CD8-positive, alpha-beta memory T cell (primary cell): ENCODE measurements around the gene THOC1. TPM values are rescaled to one million over a fixed set of nuclear protein-coding genes. Genes with fewer than 3 reads are reported as not detected.
"Not testable (repeated sequence)": the region's sequence is repeated elsewhere in the genome, so short reads cannot be mapped to it uniquely, and the experiment has no call there.

Source experiments
- CTCF ChIA-PET: fragments of 350-600 bp; sonication (Branson Sonifier 250); formaldehyde crosslinking; loops from one replicate; lab custom pipeline; 2021; ENCODE audit warnings: antibody characterized with exemption; lab: Charles Lee
- POLR2A ChIA-PET: fragments of 350-600 bp; sonication (Branson Sonifier 250); formaldehyde crosslinking; loops from one replicate; lab custom pipeline; 2021; ENCODE audit warnings: antibody characterized with exemption; lab: Charles Lee
- DNase-seq, 5 donors: peaks; one replicate each; pipeline versions ENCODE4 v3.0.0 to v3.0.0-alpha.2; 2020 to 2022; ENCODE audit warnings: mixed read lengths in 1 of 5
- H3K27ac ChIP-seq: one replicate; pipeline ENCODE4 v1.7.0; 2013; ENCODE audit warnings: low read depth, mild to moderate bottlenecking, low read length, moderate library complexity
- H3K27me3 ChIP-seq: 2 replicates; pipeline ENCODE4 v1.7.0; 2013; ENCODE audit warnings: low read length, mild to moderate bottlenecking; ENCODE audit not compliant: insufficient read depth, poor library complexity, severe bottlenecking
- H3K36me3 ChIP-seq: 2 replicates; pipeline ENCODE4 v1.7.0; 2013; ENCODE audit warnings: mild to moderate bottlenecking, low read length, moderate library complexity; ENCODE audit not compliant: insufficient read depth
- H3K4me1 ChIP-seq: 2 replicates; pipeline ENCODE4 v1.7.0; 2013; ENCODE audit warnings: mild to moderate bottlenecking, low read length, moderate library complexity; ENCODE audit not compliant: insufficient read depth
- H3K4me3 ChIP-seq: 2 replicates; pipeline ENCODE4 v1.7.0; 2013; ENCODE audit warnings: mild to moderate bottlenecking, low read length
- H3K9me3 ChIP-seq: 2 replicates; pipeline ENCODE4 v1.7.0; 2013; ENCODE audit warnings: mild to moderate bottlenecking, low read length
- H3K27ac Mint-ChIP-seq, 8 donors: one replicate each; pipeline ENCODE4 v1.8.0; 2020 to 2021; ENCODE audit warnings: mixed read lengths in 8 of 8, mild to moderate bottlenecking in 6 of 8, inconsistent platforms in 3 of 8, moderate library complexity in 3 of 8
- H3K27me3 Mint-ChIP-seq, 2 donors: one replicate each; pipeline ENCODE4 v1.8.0; 2020 to 2021; ENCODE audit warnings: mixed read lengths in 2 of 2, mild to moderate bottlenecking in 1 of 2, moderate library complexity in 1 of 2
- H3K36me3 Mint-ChIP-seq, 3 donors: one replicate each; pipeline ENCODE4 v1.8.0; 2020 to 2021; ENCODE audit warnings: mixed read lengths in 3 of 3, inconsistent platforms in 1 of 3, mild to moderate bottlenecking in 1 of 3
- H3K4me1 Mint-ChIP-seq, 3 donors: one replicate each; pipeline ENCODE4 v1.8.0; 2020 to 2021; ENCODE audit warnings: mixed read lengths in 3 of 3, inconsistent platforms in 1 of 3, mild to moderate bottlenecking in 1 of 3
- H3K4me3 Mint-ChIP-seq, 7 donors: one replicate each; pipeline ENCODE4 v1.8.0; 2020 to 2021; ENCODE audit warnings: mixed read lengths in 7 of 7, mild to moderate bottlenecking in 6 of 7, moderate library complexity in 4 of 7, inconsistent platforms in 2 of 7
- H3K9me3 Mint-ChIP-seq, 5 donors: one replicate each; pipeline ENCODE4 v1.8.0; 2020 to 2022; ENCODE audit warnings: mixed read lengths in 5 of 5, mild to moderate bottlenecking in 3 of 5, moderate library complexity in 2 of 5, inconsistent platforms in 1 of 5
- polyA plus RNA-seq: library from polyadenylated mRNA; unstranded; fragments of 300-500 nt; fragmentation: Illumina TruSeq; gene quantifications from one replicate; pipeline ENCODE4 v1.2.3, GENCODE V29; 2021
- total RNA-seq, 2 experiments: library from RNA; stranded (reverse); gene quantifications; one replicate each; pipeline ENCODE4 v1.2.3, GENCODE V29; 2021

THOC1 gene
- 10 to 100 TPM; 51.8 to 54.6 TPM for total RNA-seq
- polyA plus RNA-seq, result 14.6 TPM

DNA sequence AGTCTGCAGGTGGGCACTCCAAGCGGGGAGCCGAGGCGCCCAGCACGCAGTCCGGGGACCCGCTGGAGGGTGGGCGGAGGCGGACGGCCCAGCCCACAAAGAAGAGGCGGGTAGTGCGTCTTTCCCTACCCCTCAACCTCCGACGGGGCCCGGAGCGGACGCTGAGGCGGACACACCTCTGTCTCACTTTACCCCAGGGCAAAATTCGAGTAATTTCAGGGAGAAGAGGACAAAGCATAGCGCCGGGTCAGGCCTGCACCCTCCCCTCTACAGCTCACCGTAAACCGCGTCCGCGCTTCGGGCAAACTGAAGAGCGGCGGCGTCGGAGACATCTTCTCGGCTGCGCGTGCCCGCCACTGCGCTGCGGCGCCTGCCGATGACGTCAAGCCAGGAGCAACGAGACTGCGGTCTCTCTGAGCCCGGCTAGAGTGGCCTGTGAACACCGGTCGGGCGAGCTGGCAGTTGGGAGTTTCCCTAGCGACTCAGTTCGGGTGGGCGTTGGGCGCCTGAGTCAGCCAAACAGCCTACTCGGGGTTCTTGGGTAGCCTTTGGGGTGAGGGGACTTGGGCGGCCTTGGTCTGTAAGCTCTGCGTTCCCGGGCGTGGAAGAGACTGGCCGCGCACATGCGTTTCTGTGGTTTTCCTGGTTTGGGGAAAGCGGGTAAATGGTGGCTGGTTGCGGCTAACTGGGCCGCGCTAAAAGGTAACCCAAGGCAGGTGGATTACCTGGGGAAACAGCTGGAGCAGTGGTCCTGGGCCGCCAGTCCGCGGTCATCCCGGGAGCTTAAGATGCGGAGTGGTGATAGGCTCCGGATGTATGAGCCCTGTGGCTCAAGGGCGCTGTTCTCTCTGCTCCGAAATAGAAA, at the start of gene THOC1:
Gene THOC1, minus strand, starts transcription at position 360 of the 865 bp plus-strand sequence. Its CDS starts 28 bp downstream, at position 332.
- Histone ChIP-seq H3K4me1 (peaks cover 24% of the 10 kb centered on the region), H3K27ac (peak within 1 kb of the TSS; percentile 99), H3K9me3 (no peaks in the 10 kb centered on the region), H3K36me3 (peaks cover 16% of the 10 kb centered on the region), H3K4me3 (peak within 1 kb of the TSS; percentile 98), H3K27me3 (no peaks in the 10 kb centered on the region)
- Mint-ChIP-seq H3K9me3 (no peaks in the 10 kb centered on the region), H3K4me1 (peaks cover 33 to 49% (median 38%) of the 10 kb centered on the region in 3 donors), H3K36me3 (peaks cover 4 to 35% (median 10%) of the 10 kb centered on the region in 3 donors), H3K27me3 (no peaks in the 10 kb centered on the region), H3K27ac (peak within 1 kb of the TSS; percentile 99 to 100 (median 100)), H3K4me3 (peak within 1 kb of the TSS; percentile 98 to 100 (median 100))
- CTCF ChIA-PET, result no interaction called here
- POLR2A ChIA-PET, result interaction anchor here (1.0 to 1.5 kb wide), 3 partner anchors 108 to 445 kb away, joined by 3 to 14 read pairs (median 4); partner anchors contain the start of genes ENOSF1 and USP14
- DNase-seq, result peak; percentile 89 to 96 (median 92)

DNA sequence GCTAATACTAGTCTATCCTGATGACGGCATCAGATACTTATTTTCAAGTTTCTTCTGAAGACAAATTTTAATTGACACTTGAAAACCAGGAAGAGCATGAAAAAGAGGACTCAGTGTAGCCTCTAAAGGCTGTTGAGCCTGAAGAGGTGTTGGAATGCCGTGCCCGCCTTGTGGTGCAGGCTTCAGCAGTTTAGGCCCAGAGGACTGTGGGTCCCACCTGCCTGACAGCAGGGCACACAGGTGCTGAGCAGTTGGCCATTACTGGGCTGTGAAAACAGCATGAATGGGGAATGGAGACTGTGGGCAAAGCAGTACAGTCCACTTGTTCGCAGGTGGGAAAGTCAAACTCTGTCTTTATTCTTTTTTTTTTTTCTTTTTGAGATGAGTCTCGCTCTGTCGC, 49.8 kb upstream of the THOC1 start:
- ChIA-PET POLR2A (no interaction called here), CTCF (no interaction called here)
- Mint-ChIP-seq H3K27me3 (peaks cover 3 to 6% of the 10 kb centered on the region in 2 donors), H3K9me3 (no peaks in the 10 kb centered on the region), H3K4me1 (peaks cover 6 to 8% (median 7%) of the 10 kb centered on the region in 3 donors), H3K4me3 (no peak overlapping the region), H3K27ac (no peak overlapping the region), H3K36me3 (no peaks in the 10 kb centered on the region)
- H3K36me3 ChIP-seq, result no peaks in the 10 kb centered on the region
- H3K9me3 ChIP-seq, result no peaks in the 10 kb centered on the region
- no peak overlapping the region for H3K4me3 ChIP-seq
- H3K27ac ChIP-seq, result no peak overlapping the region
- no peak for DNase-seq
- no peaks in the 10 kb centered on the region for H3K4me1 ChIP-seq
- H3K27me3 ChIP-seq, result no peaks in the 10 kb centered on the region

DNA sequence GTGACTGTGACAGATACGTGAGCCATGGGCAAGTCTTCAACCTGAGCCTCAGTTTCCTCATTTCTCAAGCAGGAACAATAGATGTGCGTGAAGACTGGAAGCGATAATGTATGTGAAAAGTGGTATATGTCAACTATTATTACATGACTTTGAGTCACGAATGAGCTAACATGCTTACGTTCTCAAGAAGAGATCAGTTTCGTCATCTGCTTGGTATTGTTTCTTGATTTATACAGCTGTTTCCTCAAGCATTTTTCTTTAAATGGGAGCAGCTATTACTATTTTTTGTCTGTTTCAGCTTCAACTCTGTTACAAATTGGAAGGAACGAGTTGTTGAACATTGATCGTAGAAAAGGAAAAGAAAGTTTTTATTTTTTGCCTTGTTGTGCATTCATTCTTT, 48.5 kb upstream of the THOC1 start:
- Mint-ChIP-seq H3K9me3 (no peaks in the 10 kb centered on the region), H3K36me3 (no peaks in the 10 kb centered on the region), H3K4me3 (no peak overlapping the region), H3K4me1 (no peaks in the 10 kb centered on the region), H3K27ac (no peak overlapping the region), H3K27me3 (peaks cover 1 to 6% of the 10 kb centered on the region in 2 donors)
- POLR2A ChIA-PET, result no interaction called here
- CTCF ChIA-PET, result no interaction called here
- H3K4me3 ChIP-seq, result no peak overlapping the region
- H3K27me3 ChIP-seq, result no peaks in the 10 kb centered on the region
- no peaks in the 10 kb centered on the region for H3K36me3 ChIP-seq
- no peak overlapping the region for H3K27ac ChIP-seq
- no peak for DNase-seq
- no peaks in the 10 kb centered on the region for H3K9me3 ChIP-seq
- H3K4me1 ChIP-seq, result no peaks in the 10 kb centered on the region

DNA sequence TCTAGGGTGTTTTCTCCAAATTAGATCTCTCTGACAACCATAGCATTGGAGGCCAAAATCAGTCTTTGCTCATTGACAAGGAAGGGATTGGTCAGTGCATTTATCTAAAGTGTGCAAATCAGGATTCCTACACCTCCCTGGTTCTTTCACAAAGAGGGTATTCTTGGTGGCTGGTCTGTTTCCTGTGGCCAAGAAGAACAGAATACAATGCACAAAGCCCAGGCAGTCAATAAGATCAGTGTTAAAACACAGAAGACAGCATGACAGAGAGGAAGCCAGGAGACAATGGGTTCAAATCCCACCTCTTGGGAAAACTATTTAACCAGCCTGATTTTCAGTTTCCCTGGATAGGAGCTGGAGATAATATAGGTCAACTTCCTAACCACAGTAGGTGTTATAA, 46.1 kb upstream of the THOC1 start:
- Histone ChIP-seq H3K4me1 (no peaks in the 10 kb centered on the region), H3K4me3 (no peak overlapping the region), H3K36me3 (no peaks in the 10 kb centered on the region), H3K27me3 (no peaks in the 10 kb centered on the region), H3K9me3 (no peaks in the 10 kb centered on the region), H3K27ac (no peak overlapping the region)
- ChIA-PET CTCF (no interaction called here), POLR2A (no interaction called here)
- Mint-ChIP-seq H3K36me3 (no peaks in the 10 kb centered on the region), H3K4me3 (no peak overlapping the region), H3K9me3 (no peaks in the 10 kb centered on the region), H3K4me1 (no peaks in the 10 kb centered on the region), H3K27me3 (peaks cover 5 to 15% of the 10 kb centered on the region in 2 donors), H3K27ac (no peak overlapping the region)
- no peak for DNase-seq

DNA sequence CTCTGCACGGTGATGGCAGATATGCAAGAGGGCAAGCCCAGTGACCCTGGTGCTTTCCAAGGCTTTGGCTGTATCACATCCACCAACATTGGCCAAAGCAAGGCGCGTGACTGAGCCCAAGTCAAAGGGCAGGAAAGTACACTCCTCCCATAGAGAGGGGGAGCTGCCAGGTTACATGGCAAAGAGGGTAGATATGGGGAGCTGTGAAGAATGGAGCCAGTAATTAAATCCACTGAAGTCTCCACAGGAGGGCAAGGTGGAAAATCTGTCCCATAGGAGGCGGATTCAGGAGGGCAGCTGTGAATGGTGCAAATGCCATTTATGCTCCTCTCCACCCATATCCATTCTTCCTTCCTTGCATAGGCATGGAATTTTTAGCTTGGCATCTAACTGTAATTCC, 44.6 kb upstream of the THOC1 start:
- Mint-ChIP-seq H3K27ac (no peak overlapping the region), H3K9me3 (no peaks in the 10 kb centered on the region), H3K4me3 (no peak overlapping the region), H3K27me3 (peaks cover 10 to 26% of the 10 kb centered on the region in 2 donors), H3K4me1 (no peaks in the 10 kb centered on the region), H3K36me3 (no peaks in the 10 kb centered on the region)
- POLR2A ChIA-PET, result no interaction called here
- Histone ChIP-seq H3K36me3 (no peaks in the 10 kb centered on the region), H3K27ac (no peak overlapping the region), H3K4me1 (no peaks in the 10 kb centered on the region), H3K27me3 (peaks cover under 1% of the 10 kb centered on the region), H3K9me3 (no peaks in the 10 kb centered on the region), H3K4me3 (no peak overlapping the region)
- no peak for DNase-seq
- CTCF ChIA-PET, result no interaction called here

DNA sequence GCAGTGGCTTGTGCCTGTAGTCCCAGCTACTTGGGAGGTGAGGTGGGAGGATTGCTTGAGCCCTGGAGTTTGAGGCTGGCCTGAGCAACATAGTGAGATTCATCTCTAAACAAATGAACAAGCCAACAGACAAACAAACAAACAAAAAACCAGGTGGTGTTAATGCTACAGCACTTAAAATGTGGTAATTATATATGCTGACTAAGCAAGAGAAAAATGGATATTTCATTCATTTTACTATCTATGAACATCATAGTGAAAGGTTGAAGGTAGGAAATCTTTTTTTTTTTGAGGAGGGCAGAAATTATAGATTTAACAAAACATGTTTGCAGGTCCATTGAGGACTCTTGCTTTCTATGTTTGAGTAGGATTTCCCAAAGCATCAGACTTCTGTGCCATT, 42.2 kb upstream of the THOC1 start:
- Mint-ChIP-seq H3K27me3 (peaks cover 9 to 43% of the 10 kb centered on the region in 2 donors), H3K36me3 (no peaks in the 10 kb centered on the region), H3K4me3 (no peak overlapping the region), H3K4me1 (no peaks in the 10 kb centered on the region), H3K27ac (peak overlapping the region in 1 of 8 donors; percentile 13), H3K9me3 (no peaks in the 10 kb centered on the region)
- Histone ChIP-seq H3K36me3 (no peaks in the 10 kb centered on the region), H3K27me3 (peaks cover 7% of the 10 kb centered on the region), H3K27ac (no peak overlapping the region), H3K4me3 (no peak overlapping the region), H3K4me1 (no peaks in the 10 kb centered on the region), H3K9me3 (no peaks in the 10 kb centered on the region)
- POLR2A ChIA-PET, result no interaction called here
- CTCF ChIA-PET, result no interaction called here
- no peak for DNase-seq

DNA sequence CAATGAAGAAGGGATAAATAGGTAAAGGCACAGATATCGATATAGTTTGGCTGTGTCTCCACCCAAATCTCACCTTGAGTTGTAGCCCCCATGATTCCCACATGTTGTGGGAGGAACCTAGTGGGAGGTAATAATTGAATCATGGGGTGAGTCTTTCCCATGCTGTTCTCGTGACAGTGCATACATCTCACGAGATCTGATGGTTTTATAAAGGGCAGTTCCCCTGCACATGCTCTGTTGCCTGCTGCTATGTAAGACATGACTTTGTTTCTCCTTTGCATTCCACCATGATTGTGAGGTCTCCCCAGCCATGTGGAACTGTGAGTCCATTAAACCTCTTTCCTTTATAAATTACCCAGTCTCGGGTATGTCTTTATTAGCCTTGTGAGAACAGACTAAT, 40.2 kb upstream of the THOC1 start:
- not testable (repeated sequence) for H3K4me3 ChIP-seq

DNA sequence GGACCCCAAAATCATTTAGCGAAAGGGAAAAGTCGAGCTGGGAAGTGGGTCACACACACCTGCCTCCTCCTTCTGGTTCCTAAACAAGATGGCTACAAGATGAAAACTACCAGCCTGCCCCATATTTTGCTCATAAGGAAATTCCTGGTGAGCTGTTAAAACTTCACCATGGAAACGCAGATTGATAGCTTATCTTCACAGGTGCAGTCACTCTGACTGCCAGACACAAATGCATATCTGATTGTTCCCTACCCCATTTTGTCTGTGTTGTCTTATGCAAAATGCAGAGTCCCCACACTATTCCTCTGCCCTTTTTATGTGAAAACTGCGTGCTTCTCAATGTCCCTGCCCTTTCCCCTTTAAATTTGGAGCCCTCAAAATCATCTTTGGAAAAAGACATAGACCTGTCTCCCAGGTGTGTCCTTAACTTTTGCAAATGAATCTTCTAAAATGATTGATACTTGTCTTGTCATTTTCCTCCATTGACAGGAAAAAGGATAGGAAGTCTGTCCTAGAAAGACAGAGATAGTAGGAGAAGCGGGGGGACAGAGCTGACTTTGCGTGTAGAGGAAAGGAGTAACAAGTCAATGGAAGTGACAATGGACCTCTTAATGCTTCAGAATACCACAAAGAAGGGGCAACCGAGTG, 38.9 kb upstream of the THOC1 start:
- Histone ChIP-seq H3K4me1 (no peaks in the 10 kb centered on the region), H3K9me3 (no peaks in the 10 kb centered on the region), H3K27ac (no peak overlapping the region), H3K27me3 (peaks cover 7% of the 10 kb centered on the region), H3K36me3 (no peaks in the 10 kb centered on the region), H3K4me3 (no peak overlapping the region)
- POLR2A ChIA-PET, result no interaction called here
- Mint-ChIP-seq H3K36me3 (no peaks in the 10 kb centered on the region), H3K27me3 (peaks cover 11 to 50% of the 10 kb centered on the region in 2 donors), H3K4me1 (no peaks in the 10 kb centered on the region), H3K9me3 (no peaks in the 10 kb centered on the region), H3K4me3 (no peak overlapping the region), H3K27ac (no peak overlapping the region)
- CTCF ChIA-PET, result no interaction called here
- DNase-seq, result no peak

More for the DNA sequence above, 40.2 kb upstream of the THOC1 start:
- H3K27ac Mint-ChIP-seq, H3K27me3 ChIP-seq, POLR2A ChIA-PET, H3K4me1 Mint-ChIP-seq, H3K36me3 Mint-ChIP-seq, H3K27ac ChIP-seq, H3K4me1 ChIP-seq, H3K9me3 Mint-ChIP-seq, H3K36me3 ChIP-seq, H3K4me3 Mint-ChIP-seq, DNase-seq, CTCF ChIA-PET, H3K9me3 ChIP-seq: not testable (repeated sequence)
- peaks cover 11 to 50% of the 10 kb centered on the region in 2 donors for H3K27me3 Mint-ChIP-seq
